HCT116 (cell line): Measurements from ENCODE around the gene ADGRL3. TPM values are rescaled to one million over a fixed set of nuclear protein-coding genes. Genes with fewer than 3 reads are reported as not detected.

Experiments used
- ATAC-seq: fragments of 200-7000 bp; cut with Tn5 transposase; 2 replicates; pipeline ENCODE4 v1.9.1; 2020; ENCODE audit warnings: mild to moderate bottlenecking, moderate library complexity
- BruUV-seq: library from RNA; stranded (reverse); fragments of 400-500 nt; replicated peaks from 2 replicates; lab custom pipeline; 2021; lab: Mats Ljungman, UMichigan
- CTCF ChIA-PET: fragments of 300-600 bp; sonication (Branson Sonifier 250); formaldehyde crosslinking; loops from one replicate; lab custom pipeline; 2021; ENCODE audit warnings: antibody characterized with exemption; lab: Charles Lee
- POLR2A ChIA-PET: fragments of 300-600, 350-600 bp; sonication (Branson Sonifier 250); formaldehyde crosslinking; loops from one replicate; lab custom pipeline; 2021; ENCODE audit warnings: antibody characterized with exemption; lab: Charles Lee
- RAD21 ChIA-PET, 2 experiments: fragments of 300-600 bp; sonication (Branson Sonifier 250); formaldehyde crosslinking; loops; one replicate each; lab custom pipeline; 2023; ENCODE audit warnings: low total read pairs in 2 of 2; ENCODE audit not compliant: uncharacterized antibody in 2 of 2, unreplicated experiment in 2 of 2, low non-redundant PET in 1 of 2; lab: Charles Lee
- DNase-seq: peaks from one replicate; pipeline ENCODE4 v3.0.0-alpha.2; 2010; ENCODE audit warnings: low read depth, low spot score
- H2AFZ ChIP-seq: fragments of 200-600 bp; shearing (Covaris generic), sonication (generic); 2 replicates; pipeline ENCODE4 v1.6.1; 2017; ENCODE audit warnings: low read depth, mixed run types, mixed read lengths, antibody characterized with exemption, low read length; ENCODE audit not compliant: poor library complexity, severe bottlenecking
- H3K27ac ChIP-seq: 2 replicates; pipeline ENCODE4 v1.5.1; 2012; ENCODE audit warnings: low read depth, low read length
- H3K27me3 ChIP-seq: fragments of 200-600 bp; sonication (generic); 2 replicates; pipeline ENCODE4 v1.6.1; 2016; ENCODE audit warnings: mixed run types, low read length, mixed read lengths; ENCODE audit not compliant: insufficient read depth
- H3K36me3 ChIP-seq, 2 experiments: fragments of 200-500 bp in 1 of 2; fragments of 200-600 bp in 1 of 2; sonication (Bioruptor generic) in 1 of 2; sonication (generic) in 1 of 2; 2 replicates each; pipeline versions ENCODE4 v1.5.1 to v1.6.1; 2014 to 2016; ENCODE audit warnings: low read length in 2 of 2, inconsistent platforms in 1 of 2, mixed read lengths in 1 of 2, mixed run types in 1 of 2; ENCODE audit not compliant: insufficient read depth in 2 of 2, control insufficient read depth in 1 of 2
- H3K4me1 ChIP-seq, 2 experiments: fragments of 200-600 bp in 1 of 2; sonication (generic) in 1 of 2; 2 replicates each; pipeline versions ENCODE4 v1.5.1 to v1.6.1; 2012 to 2017; ENCODE audit warnings: low read length in 2 of 2, inconsistent platforms in 1 of 2, mild to moderate bottlenecking in 1 of 2, mixed read lengths in 1 of 2, mixed run types in 1 of 2, moderate library complexity in 1 of 2; ENCODE audit not compliant: insufficient read depth in 2 of 2, control insufficient read depth in 1 of 2
- H3K4me2 ChIP-seq: fragments of 200-600 bp; sonication (generic); 2 replicates; pipeline ENCODE4 v1.6.1; 2017; ENCODE audit warnings: mixed run types, low read length, mixed read lengths
- H3K4me3 ChIP-seq, 2 experiments: fragments of 200-600 bp in 1 of 2; sonication (generic) in 1 of 2; replicated peaks in 1 of 2; 2 replicates each; pipeline ENCODE4 v1.5.1; 2011 to 2016; ENCODE audit warnings: low read length in 2 of 2, control low read depth in 1 of 2, low read depth in 1 of 2, mild to moderate bottlenecking in 1 of 2, mixed read lengths in 1 of 2, mixed run types in 1 of 2
- H3K79me2 ChIP-seq: fragments of 200-600 bp; sonication (generic); 2 replicates; pipeline ENCODE4 v1.6.1; 2017; ENCODE audit warnings: mild to moderate bottlenecking, mixed run types, low read length, moderate library complexity, mixed read lengths; ENCODE audit not compliant: insufficient read depth
- H3K9ac ChIP-seq: fragments of 200-600 bp; sonication (generic); 2 replicates; pipeline ENCODE4 v1.6.1; 2016; ENCODE audit warnings: low read length, mixed read lengths
- H3K9me2 ChIP-seq: fragments of 200-600 bp; sonication (generic), shearing (Covaris generic); 2 replicates; pipeline ENCODE4 v1.6.1; 2017; ENCODE audit warnings: mixed run types, mild to moderate bottlenecking, moderate library complexity; ENCODE audit not compliant: insufficient read depth
- H3K9me3 ChIP-seq, 2 experiments: fragments of 200-500 bp in 1 of 2; fragments of 200-600 bp in 1 of 2; sonication (Bioruptor generic) in 1 of 2; sonication (generic) in 1 of 2; 2 replicates each; pipeline ENCODE4 v1.6.1; 2014 to 2017; ENCODE audit warnings: low read length in 2 of 2, mixed read lengths in 2 of 2, inconsistent platforms in 1 of 2, low read depth in 1 of 2, mild to moderate bottlenecking in 1 of 2, mixed run types in 1 of 2, moderate library complexity in 1 of 2; ENCODE audit not compliant: control insufficient read depth in 1 of 2, insufficient read depth in 1 of 2
- H4K20me1 ChIP-seq: fragments of 200-600 bp; sonication (generic), shearing (Covaris generic); 2 replicates; pipeline ENCODE4 v1.6.1; 2017; ENCODE audit warnings: mixed run types, mild to moderate bottlenecking, moderate library complexity; ENCODE audit not compliant: insufficient read depth
- ATF3 ChIP-seq: IDR thresholded peaks from 2 replicates; pipeline ENCODE4 v1.6.1; 2012
- CBX3 ChIP-seq: IDR thresholded peaks from 2 replicates; pipeline ENCODE4 v1.6.1; 2012; ENCODE audit warnings: low read depth
- CEBPB ChIP-seq: IDR thresholded peaks from 2 replicates; pipeline ENCODE4 v1.6.1; 2012; ENCODE audit warnings: low read depth
- CTCF ChIP-seq, 3 experiments: fragments of 200-600 bp in 1 of 3; sonication (generic) in 1 of 3; IDR thresholded peaks in 2 of 3; conservative IDR thresholded peaks in 1 of 3; 2 replicates each; pipeline ENCODE4 v1.5.1; 2012 to 2017; ENCODE audit warnings: low read depth in 2 of 3, low read length in 2 of 3, antibody characterized with exemption in 1 of 3, borderline replicate concordance in 1 of 3, control low read depth in 1 of 3, mild to moderate bottlenecking in 1 of 3, mixed read lengths in 1 of 3, mixed run types in 1 of 3, moderate library complexity in 1 of 3; ENCODE audit not compliant: insufficient read depth in 1 of 3
- EZH2phosphoT487 ChIP-seq: fragments of 200-600 bp; IDR thresholded peaks from 2 replicates; pipeline ENCODE4 v1.6.1; 2018; ENCODE audit warnings: antibody characterized with exemption, borderline replicate concordance
- FOSL1 ChIP-seq: IDR thresholded peaks from 2 replicates; pipeline ENCODE4 v1.6.1; 2012; ENCODE audit warnings: low read depth
- JUND ChIP-seq: IDR thresholded peaks from 2 replicates; pipeline ENCODE4 v1.6.1; 2012
- RAD21 ChIP-seq: IDR thresholded peaks from 2 replicates; pipeline ENCODE4 v1.6.1; 2012; ENCODE audit warnings: low read depth, mild to moderate bottlenecking
- REST ChIP-seq: IDR thresholded peaks from 2 replicates; pipeline ENCODE4 v1.6.1; 2012; ENCODE audit warnings: low read depth
- SIN3A ChIP-seq: IDR thresholded peaks from 2 replicates; pipeline ENCODE4 v1.6.1; 2012; ENCODE audit warnings: low read depth
- SP1 ChIP-seq: IDR thresholded peaks from 2 replicates; pipeline ENCODE4 v1.6.1; 2012; ENCODE audit warnings: low read depth
- TCF7L2 ChIP-seq: IDR thresholded peaks from 2 replicates; pipeline ENCODE4 v1.7.0; 2011; ENCODE audit warnings: borderline replicate concordance, inconsistent platforms; ENCODE audit not compliant: insufficient read depth, insufficient read length; ENCODE audit errors: extremely low read depth
- YY1 ChIP-seq: IDR thresholded peaks from 2 replicates; pipeline ENCODE4 v1.6.1; 2011; ENCODE audit warnings: low read length, low read depth, moderate library complexity, mild to moderate bottlenecking; ENCODE audit not compliant: insufficient replicate concordance; ENCODE audit errors: extremely low read depth
- ZNF274 ChIP-seq: fragments of 200-500 bp; sonication (Bioruptor generic); IDR thresholded peaks from 2 replicates; pipeline ENCODE4 v1.6.1; 2014; ENCODE audit warnings: mild to moderate bottlenecking, low read depth, low read length, inconsistent platforms
- intact Hi-C: fragments of 100-400 bp; cut with micrococcal nuclease; formaldehyde crosslinking; loops from 2 replicates; pipeline ENCODE4 v1.10.0; 2022
- total RNA-seq: library from RNA; stranded (reverse); gene quantifications from one replicate; pipeline ENCODE4 v1.2.1, GENCODE V29; 2021; ENCODE audit not compliant: unreplicated experiment

The ADGRL3 gene
- total RNA-seq, 1 experiment from 2014 or later = not detected

GRCh38 chr4:61401771-61402170 lies 201.6 kb downstream of the ADGRL3 start:
- TF ChIP-seq CTCF (IDR thresholded peaks at IDR 0.05 in 2 of 3, conservative IDR thresholded peaks at IDR 0.05 in 1 of 3; ENCODE audit: borderline replicate concordance in 1 of 3, insufficient read depth in 1 of 3, low read depth in 2 of 3, low read length in 2 of 3) (no peak), CEBPB (no peak), CBX3 (no peak), FOSL1 (no peak), REST (no peak), ATF3 (no peak), TCF7L2 (no peak), ZNF274 (no peak), SIN3A (no peak), RAD21 (no peak), SP1 (no peak), JUND (no peak), EZH2phosphoT487 (no peak), YY1 (no peak)
- CTCF ChIA-PET = no interaction called here
- H3K4me2 ChIP-seq = no peak overlapping the region

More at GRCh38 chr4:61401771-61402170, 201.6 kb downstream of the ADGRL3 start:
- Histone ChIP-seq H3K9ac (no peak overlapping the region), H3K27me3 (no peaks in the 10 kb centered on the region), H3K4me3 (no peak overlapping the region), H2AFZ (no peak overlapping the region), H4K20me1 (no peaks in the 10 kb centered on the region), H3K27ac (no peak overlapping the region), H3K4me1 (no peaks in the 10 kb centered on the region), H3K9me3 (peaks cover 9 to 27% of the 10 kb centered on the region in 2 experiments; a peak in 3 of 4 replicates), H3K36me3 (no peaks in the 10 kb centered on the region), H3K79me2 (no peaks in the 10 kb centered on the region), H3K9me2 (no peaks in the 10 kb centered on the region)
- ChIA-PET POLR2A (no interaction called here), RAD21 (no interaction called here)
- intact Hi-C loops = no loop called here
- DNase-seq (no peak), ATAC-seq (no peak)
- no TSS peak for BruUV-seq
